ENCODE measurements around the gene DERL3. TPM values are rescaled to one million over a fixed set of nuclear protein-coding genes. Genes with fewer than 3 reads are reported as not detected.

Gene DERL3
- total RNA-seq, 1 experiment from 2014 or later = 1.0 TPM

DNA sequence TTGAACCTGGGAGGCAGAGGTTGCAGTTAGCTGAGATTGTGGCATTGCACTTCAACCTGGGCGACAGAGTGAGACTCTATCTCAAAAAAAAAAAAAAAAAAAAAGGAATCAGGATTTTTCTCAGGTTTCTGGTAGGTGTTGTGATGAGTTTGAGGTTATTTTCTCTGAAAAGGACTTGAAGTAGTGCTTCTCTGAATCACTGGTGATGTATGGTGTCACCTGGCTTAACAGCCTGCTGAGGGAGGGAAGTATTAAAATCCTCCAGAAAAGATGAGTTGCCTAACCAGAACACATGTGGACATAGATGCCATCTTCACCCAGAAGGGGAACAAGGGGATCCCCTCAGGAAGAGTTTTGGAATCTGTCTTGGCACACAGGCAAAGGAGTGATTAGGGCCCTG lies 32.0 kb downstream of the DERL3 start:
- Histone ChIP-seq H3K4me3 (ENCODE audit: low read depth in 2 of 2, low read length in 2 of 2) (no peak overlapping the region), H3K36me3 (ENCODE audit: control insufficient read depth, insufficient read depth, low read length) (peaks cover 13% of the 10 kb centered on the region), H3K9me3 (ENCODE audit: control insufficient read depth, insufficient read depth, low read depth, low read length) (no peaks in the 10 kb centered on the region), H3K4me1 (ENCODE audit: control insufficient read depth, insufficient read depth, low read length) (no peaks in the 10 kb centered on the region), H3K27me3 (ENCODE audit: control insufficient read depth, insufficient read depth, low read length) (no peaks in the 10 kb centered on the region), H3K27ac (ENCODE audit: low read length) (no peak overlapping the region)
- no peak for DNase-seq (ENCODE audit: low read depth, low spot score)
- TF ChIP-seq, protein P1, sequence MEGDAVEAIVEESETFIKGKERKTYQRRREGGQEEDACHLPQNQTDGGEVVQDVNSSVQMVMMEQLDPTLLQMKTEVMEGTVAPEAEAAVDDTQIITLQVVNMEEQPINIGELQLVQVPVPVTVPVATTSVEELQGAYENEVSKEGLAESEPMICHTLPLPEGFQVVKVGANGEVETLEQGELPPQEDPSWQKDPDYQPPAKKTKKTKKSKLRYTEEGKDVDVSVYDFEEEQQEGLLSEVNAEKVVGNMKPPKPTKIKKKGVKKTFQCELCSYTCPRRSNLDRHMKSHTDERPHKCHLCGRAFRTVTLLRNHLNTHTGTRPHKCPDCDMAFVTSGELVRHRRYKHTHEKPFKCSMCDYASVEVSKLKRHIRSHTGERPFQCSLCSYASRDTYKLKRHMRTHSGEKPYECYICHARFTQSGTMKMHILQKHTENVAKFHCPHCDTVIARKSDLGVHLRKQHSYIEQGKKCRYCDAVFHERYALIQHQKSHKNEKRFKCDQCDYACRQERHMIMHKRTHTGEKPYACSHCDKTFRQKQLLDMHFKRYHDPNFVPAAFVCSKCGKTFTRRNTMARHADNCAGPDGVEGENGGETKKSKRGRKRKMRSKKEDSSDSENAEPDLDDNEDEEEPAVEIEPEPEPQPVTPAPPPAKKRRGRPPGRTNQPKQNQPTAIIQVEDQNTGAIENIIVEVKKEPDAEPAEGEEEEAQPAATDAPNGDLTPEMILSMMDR (IDR thresholded peaks at IDR 0.05) = no peak
- TF ChIP-seq, protein P2, sequence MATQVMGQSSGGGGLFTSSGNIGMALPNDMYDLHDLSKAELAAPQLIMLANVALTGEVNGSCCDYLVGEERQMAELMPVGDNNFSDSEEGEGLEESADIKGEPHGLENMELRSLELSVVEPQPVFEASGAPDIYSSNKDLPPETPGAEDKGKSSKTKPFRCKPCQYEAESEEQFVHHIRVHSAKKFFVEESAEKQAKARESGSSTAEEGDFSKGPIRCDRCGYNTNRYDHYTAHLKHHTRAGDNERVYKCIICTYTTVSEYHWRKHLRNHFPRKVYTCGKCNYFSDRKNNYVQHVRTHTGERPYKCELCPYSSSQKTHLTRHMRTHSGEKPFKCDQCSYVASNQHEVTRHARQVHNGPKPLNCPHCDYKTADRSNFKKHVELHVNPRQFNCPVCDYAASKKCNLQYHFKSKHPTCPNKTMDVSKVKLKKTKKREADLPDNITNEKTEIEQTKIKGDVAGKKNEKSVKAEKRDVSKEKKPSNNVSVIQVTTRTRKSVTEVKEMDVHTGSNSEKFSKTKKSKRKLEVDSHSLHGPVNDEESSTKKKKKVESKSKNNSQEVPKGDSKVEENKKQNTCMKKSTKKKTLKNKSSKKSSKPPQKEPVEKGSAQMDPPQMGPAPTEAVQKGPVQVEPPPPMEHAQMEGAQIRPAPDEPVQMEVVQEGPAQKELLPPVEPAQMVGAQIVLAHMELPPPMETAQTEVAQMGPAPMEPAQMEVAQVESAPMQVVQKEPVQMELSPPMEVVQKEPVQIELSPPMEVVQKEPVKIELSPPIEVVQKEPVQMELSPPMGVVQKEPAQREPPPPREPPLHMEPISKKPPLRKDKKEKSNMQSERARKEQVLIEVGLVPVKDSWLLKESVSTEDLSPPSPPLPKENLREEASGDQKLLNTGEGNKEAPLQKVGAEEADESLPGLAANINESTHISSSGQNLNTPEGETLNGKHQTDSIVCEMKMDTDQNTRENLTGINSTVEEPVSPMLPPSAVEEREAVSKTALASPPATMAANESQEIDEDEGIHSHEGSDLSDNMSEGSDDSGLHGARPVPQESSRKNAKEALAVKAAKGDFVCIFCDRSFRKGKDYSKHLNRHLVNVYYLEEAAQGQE (IDR thresholded peaks at IDR 0.05; ENCODE audit: insufficient read depth in 1 of 2, low read depth in 2 of 2, low read length in 1 of 2) = no peak
- TF ChIP-seq POLR2AphosphoS5 (IDR thresholded peaks at IDR 0.05; ENCODE audit: low read depth, low read length) (no peak), SIN3A (IDR thresholded peaks at IDR 0.05; ENCODE audit: borderline replicate concordance, insufficient read depth, low read depth, low read length) (no peak), TCF7L2 (IDR thresholded peaks at IDR 0.05; ENCODE audit: low read depth, low read length) (no peak)
- BruUV-seq (replicated peaks) = no TSS peak
- in situ Hi-C loops (cut with HindIII; ENCODE audit: low pct_unique_long_range_greater_than_20kb, low sequenced_read_pairs) = no loop called here
- intact Hi-C loops (cut with micrococcal nuclease; ENCODE audit: unreplicated experiment) = no loop called here
- ATAC-seq = no peak
- POLR2A ChIA-PET = no interaction called here
- CTCF ChIA-PET = no interaction called here

- no TSS peak for BruUV-seq (replicated peaks)
- H3K9me3 ChIP-seq (ENCODE audit: control insufficient read depth, insufficient read depth, low read depth, low read length) = no peaks in the 10 kb centered on the region
- intact Hi-C loops (cut with micrococcal nuclease; ENCODE audit: unreplicated experiment) (no loop called here), in situ Hi-C loops (cut with HindIII; ENCODE audit: low pct_unique_long_range_greater_than_20kb, low sequenced_read_pairs) (no loop called here)
- no peak overlapping the region for H3K4me3 ChIP-seq (ENCODE audit: low read depth in 2 of 2, low read length in 2 of 2)
- no peaks in the 10 kb centered on the region for H3K27me3 ChIP-seq (ENCODE audit: control insufficient read depth, insufficient read depth, low read length)
- TF ChIP-seq, protein P1 (IDR thresholded peaks at IDR 0.05) = no peak
- no peak for TF ChIP-seq POLR2AphosphoS5 (IDR thresholded peaks at IDR 0.05; ENCODE audit: low read depth, low read length)
- no peak for TF ChIP-seq TCF7L2 (IDR thresholded peaks at IDR 0.05; ENCODE audit: low read depth, low read length)
- TF ChIP-seq SIN3A (IDR thresholded peaks at IDR 0.05; ENCODE audit: borderline replicate concordance, insufficient read depth, low read depth, low read length) = no peak
- TF ChIP-seq, protein P2 (IDR thresholded peaks at IDR 0.05; ENCODE audit: insufficient read depth in 1 of 2, low read depth in 2 of 2, low read length in 1 of 2) = no peak
- ATAC-seq = no peak
- DNase-seq (ENCODE audit: low read depth, low spot score) = no peak
- ChIA-PET POLR2A (interaction anchor here (0.7 kb wide), 1 partner anchor 9 kb away, joined by 3 read pairs; no protein-coding TSS in a partner anchor), CTCF (no interaction called here)
- H3K36me3 ChIP-seq (ENCODE audit: control insufficient read depth, insufficient read depth, low read length) = peaks cover 8% of the 10 kb centered on the region
- no peak overlapping the region for H3K27ac ChIP-seq (ENCODE audit: low read length)
- H3K4me1 ChIP-seq (ENCODE audit: control insufficient read depth, insufficient read depth, low read length) = no peaks in the 10 kb centered on the region
Observed at GRCh38 chr22:23804781-23805291, 34.0 kb downstream of the DERL3 start.
